ENCODE data around the gene PDE8B.
"Not testable (repeated sequence)": the region's sequence is repeated elsewhere in the genome, so short reads cannot be mapped to it uniquely, and the experiment has no call there.

GRCh38 chr5:77383336-77383735 lies 172.9 kb downstream of the PDE8B start:
- not testable (repeated sequence) for TF ChIP-seq CTCF, POLR2A (IDR thresholded peaks at IDR 0.05)

Data from esophagus squamous epithelium (tissue), 4 donors.